Thoracic aorta (tissue), 2 donors: ENCODE results near the gene FXYD4. TPM values are rescaled to one million over a fixed set of nuclear protein-coding genes. Genes with fewer than 3 reads are reported as not detected.

Experiments
- ATAC-seq: fragments of 150-250 bp; one replicate; pipeline ENCODE4 v1.8.0; 2017; ENCODE audit warnings: low read depth; ENCODE audit not compliant: insufficient number of reproducible peaks, low FRiP score
- DNase-seq: peaks from one replicate; pipeline ENCODE4 v3.0.0-alpha.2; 2020; ENCODE audit warnings: low spot score
- H3K27ac ChIP-seq, 2 donors: fragments of 200-600 bp; sonication (generic); 1 replicate in 1 of 2; 2 replicates in 1 of 2; pipeline ENCODE4 v1.5.1; 2016; ENCODE audit warnings: mild to moderate bottlenecking in 2 of 2, moderate library complexity in 2 of 2
- H3K27me3 ChIP-seq: fragments of 200-600 bp; sonication (generic); replicated peaks from 2 replicates; pipeline ENCODE4 v1.6.0; 2016; ENCODE audit warnings: mild to moderate bottlenecking; ENCODE audit not compliant: insufficient read depth
- H3K36me3 ChIP-seq: fragments of 200-600 bp; sonication (generic); one replicate; pipeline ENCODE4 v1.5.1; 2016
- H3K4me1 ChIP-seq, 2 donors: fragments of 200-600 bp; sonication (generic); 1 replicate in 1 of 2; 2 replicates in 1 of 2; pipeline versions ENCODE4 v1.5.1 to v1.6.0; 2016; ENCODE audit warnings: low read depth in 2 of 2, mild to moderate bottlenecking in 1 of 2; ENCODE audit not compliant: control insufficient read depth in 1 of 2
- H3K4me3 ChIP-seq: fragments of 200-600 bp; sonication (generic); 2 replicates; pipeline ENCODE4 v1.5.1; 2016; ENCODE audit warnings: mild to moderate bottlenecking
- H3K9me3 ChIP-seq: fragments of 200-600 bp; sonication (generic); 2 replicates; pipeline ENCODE4 v1.5.1; 2016
- total RNA-seq, 2 donors: library from RNA; depleted of rRNA; stranded (reverse); fragments of >200 nt; gene quantifications; one replicate each; pipeline versions ENCODE4 v1.1.0 to v1.2.3, GENCODE V29; 2016
- TF ChIP-seq, protein P1 (sequence below): fragments of 200-600 bp; sonication (generic); IDR thresholded peaks from one replicate; pipeline ENCODE4 v1.5.1; 2019; ENCODE audit warnings: antibody characterized with exemption

The FXYD4 gene
- total RNA-seq, 2 donors from 2014 or later = not detected

DNA sequence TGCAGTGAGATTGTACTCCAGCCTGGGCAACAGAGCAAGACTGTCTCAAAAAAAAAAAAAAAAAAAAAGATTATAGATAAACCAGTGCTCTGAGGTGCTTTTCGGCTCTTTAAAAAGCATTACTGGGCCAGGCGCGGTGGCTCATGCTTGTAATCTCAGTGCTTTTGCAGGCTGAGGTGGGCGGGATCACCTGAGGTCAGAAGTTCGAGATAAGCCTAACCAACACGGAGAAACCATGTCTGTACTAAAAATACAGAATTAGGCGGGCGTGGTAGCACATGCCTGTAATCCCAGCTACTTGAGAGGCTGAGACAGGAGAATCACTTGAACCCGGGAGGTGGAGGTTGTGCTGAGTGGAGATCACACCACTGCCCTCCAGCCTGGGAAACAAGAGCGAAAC is 44.1 kb downstream of the FXYD4 start:
- no peaks in the 10 kb centered on the region for H3K9me3 ChIP-seq
- TF ChIP-seq, protein P1, sequence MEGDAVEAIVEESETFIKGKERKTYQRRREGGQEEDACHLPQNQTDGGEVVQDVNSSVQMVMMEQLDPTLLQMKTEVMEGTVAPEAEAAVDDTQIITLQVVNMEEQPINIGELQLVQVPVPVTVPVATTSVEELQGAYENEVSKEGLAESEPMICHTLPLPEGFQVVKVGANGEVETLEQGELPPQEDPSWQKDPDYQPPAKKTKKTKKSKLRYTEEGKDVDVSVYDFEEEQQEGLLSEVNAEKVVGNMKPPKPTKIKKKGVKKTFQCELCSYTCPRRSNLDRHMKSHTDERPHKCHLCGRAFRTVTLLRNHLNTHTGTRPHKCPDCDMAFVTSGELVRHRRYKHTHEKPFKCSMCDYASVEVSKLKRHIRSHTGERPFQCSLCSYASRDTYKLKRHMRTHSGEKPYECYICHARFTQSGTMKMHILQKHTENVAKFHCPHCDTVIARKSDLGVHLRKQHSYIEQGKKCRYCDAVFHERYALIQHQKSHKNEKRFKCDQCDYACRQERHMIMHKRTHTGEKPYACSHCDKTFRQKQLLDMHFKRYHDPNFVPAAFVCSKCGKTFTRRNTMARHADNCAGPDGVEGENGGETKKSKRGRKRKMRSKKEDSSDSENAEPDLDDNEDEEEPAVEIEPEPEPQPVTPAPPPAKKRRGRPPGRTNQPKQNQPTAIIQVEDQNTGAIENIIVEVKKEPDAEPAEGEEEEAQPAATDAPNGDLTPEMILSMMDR = no peak
- ATAC-seq = no peak
- H3K27ac ChIP-seq = no peak overlapping the region
- H3K27me3 ChIP-seq = no peaks in the 10 kb centered on the region
- no peaks in the 10 kb centered on the region for H3K36me3 ChIP-seq
- no peak overlapping the region for H3K4me3 ChIP-seq
- H3K4me1 ChIP-seq = peaks cover 4 to 6% of the 10 kb centered on the region in 2 donors
- no peak for DNase-seq

DNA sequence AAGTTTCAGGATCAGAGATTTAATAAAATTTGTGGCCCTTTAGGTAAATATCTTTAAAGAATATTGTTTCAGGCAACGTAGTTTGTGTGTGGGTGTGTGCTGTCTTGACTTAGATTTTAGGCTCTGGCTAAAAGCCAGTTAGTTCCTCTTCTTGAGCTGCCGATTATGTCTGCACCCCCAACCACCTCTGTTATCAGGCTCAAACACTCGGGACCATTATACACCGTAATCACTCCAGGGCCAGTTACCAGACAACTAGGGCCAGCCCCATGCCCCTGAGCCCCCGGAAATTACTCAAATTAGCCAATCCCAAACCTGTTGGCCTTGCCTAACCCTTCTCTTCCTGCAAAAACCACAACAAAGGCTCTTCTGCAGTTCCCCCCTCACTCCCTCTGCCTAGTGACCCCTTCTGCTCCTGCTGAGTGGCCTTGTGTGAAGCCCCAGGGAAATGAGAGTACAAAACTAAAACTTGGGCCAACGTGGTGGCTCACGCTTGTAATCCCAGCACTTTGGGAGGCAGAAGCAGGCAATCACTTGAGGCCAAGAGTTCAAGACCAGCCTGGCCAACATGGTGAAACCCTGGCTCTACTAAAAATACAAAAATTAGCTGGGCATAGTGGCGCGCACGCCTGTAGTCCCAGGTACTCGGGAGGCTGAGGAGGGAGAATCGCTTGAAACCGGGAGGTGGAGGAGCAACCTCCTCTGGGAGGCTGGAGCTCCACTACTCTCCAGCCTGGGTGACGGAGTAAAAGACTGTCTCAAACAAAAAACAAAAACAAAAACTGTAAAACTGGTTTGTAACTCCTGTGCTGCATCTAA is 46.7 kb downstream of the FXYD4 start:
- DNase-seq (no peak), ATAC-seq (no peak)
- peaks cover 8 to 12% of the 10 kb centered on the region in 2 donors for H3K4me1 ChIP-seq
- H3K36me3 ChIP-seq = no peaks in the 10 kb centered on the region
- H3K27me3 ChIP-seq = no peaks in the 10 kb centered on the region
- TF ChIP-seq, protein P1 = no peak
- no peak overlapping the region for H3K27ac ChIP-seq
- H3K9me3 ChIP-seq = no peaks in the 10 kb centered on the region
- H3K4me3 ChIP-seq = peak overlapping the region; percentile 35

DNA sequence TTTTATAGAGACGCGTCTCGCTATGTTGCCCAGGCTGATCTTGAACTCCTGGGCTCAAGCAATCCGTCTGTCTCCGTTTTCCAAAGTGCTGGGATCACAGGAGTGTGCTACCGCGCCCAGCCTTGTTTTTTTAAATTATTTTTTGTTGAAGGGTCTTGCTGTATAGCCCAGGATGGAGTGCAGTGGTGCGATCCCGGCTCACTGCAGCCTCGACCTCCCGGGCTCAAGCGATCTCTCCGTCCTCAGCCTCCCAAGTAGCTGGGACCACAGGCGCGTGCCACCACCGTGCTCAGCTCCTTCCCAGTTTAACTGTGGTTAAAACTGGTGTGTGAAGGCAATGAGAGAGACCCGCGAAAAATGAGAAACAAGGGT is 48.5 kb downstream of the FXYD4 start:
- no peak for DNase-seq
- peak; percentile 16 for ATAC-seq

DNA sequence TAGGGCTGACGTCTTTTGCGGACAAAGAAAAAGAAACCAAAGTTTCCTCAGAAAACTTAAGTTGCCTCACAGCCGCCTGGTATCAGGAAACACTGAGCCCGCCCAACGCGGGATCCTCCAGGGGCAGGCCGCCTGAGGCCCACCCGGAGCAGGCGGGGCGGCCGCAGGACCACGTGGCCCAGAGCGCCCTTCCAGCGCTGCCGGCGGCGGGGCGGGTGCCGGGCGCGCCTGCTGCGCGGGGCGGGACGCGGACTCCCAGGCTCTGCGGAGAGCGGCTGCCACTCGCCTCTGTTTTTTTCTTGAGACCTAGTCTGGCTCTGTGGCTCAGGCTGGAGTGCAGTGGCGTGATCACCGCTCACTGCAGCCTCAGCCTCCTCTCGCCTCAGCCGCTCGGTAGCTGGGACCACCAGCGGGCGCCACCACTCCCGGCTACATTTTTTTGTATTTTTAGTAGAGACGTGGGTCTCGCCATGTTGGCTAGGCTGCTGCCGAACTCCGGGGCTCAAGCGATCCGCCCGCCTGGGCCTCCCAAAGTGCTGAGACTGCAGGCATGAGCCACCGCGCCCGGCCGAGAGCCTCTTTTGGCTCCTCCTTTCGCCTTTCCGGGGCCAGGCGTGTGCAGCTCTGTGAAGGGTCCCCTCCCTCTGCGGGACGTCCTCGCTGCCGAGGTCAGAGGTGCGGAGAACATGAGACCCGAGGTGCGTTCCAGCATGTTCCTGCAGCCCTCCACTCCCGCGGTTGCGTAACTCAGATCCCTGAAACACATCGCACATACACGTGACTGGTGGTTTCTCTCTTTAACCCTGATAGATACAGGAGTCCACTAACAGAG is 49.1 kb downstream of the FXYD4 start:
- TF ChIP-seq, protein P1 = no peak
- Histone ChIP-seq H3K4me3 (peak overlapping the region; percentile 76), H3K36me3 (no peaks in the 10 kb centered on the region), H3K27ac (peak overlapping the region; percentile 97 to 99), H3K9me3 (no peaks in the 10 kb centered on the region), H3K27me3 (no peaks in the 10 kb centered on the region), H3K4me1 (peaks cover 8 to 12% of the 10 kb centered on the region in 2 donors)
- DNase-seq (peak; percentile 56), ATAC-seq (peak; percentile 81)

More for the DNA sequence above, 48.5 kb downstream of the FXYD4 start:
- Histone ChIP-seq H3K9me3 (no peaks in the 10 kb centered on the region), H3K4me1 (peaks cover 8 to 12% of the 10 kb centered on the region in 2 donors), H3K36me3 (no peaks in the 10 kb centered on the region), H3K4me3 (peak overlapping the region; percentile 76), H3K27ac (peak overlapping the region; percentile 97 to 99), H3K27me3 (no peaks in the 10 kb centered on the region)
- TF ChIP-seq, protein P1 = no peak

DNA sequence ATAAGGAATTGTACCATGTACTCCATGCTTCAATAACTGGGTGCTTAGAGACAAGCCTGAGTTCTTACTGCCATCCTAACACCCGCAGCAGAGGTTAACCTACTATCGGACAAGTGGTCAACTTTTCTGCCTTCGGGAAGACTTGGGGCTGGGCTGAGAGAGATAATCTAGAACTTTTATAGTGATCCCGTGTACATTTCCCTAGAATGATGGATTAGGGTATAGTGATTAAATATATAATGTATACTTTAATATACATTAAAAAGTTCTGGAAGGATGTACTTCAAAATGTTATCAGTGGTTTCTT is 49.7 kb downstream of the FXYD4 start:
- H3K27ac ChIP-seq = peak overlapping the region; percentile 97 to 99
- DNase-seq (no peak), ATAC-seq (no peak)
- no peaks in the 10 kb centered on the region for H3K9me3 ChIP-seq
- TF ChIP-seq, protein P1 = no peak
- H3K4me1 ChIP-seq = peaks cover 8 to 12% of the 10 kb centered on the region in 2 donors
- H3K4me3 ChIP-seq = peak overlapping the region; percentile 76
- H3K27me3 ChIP-seq = no peaks in the 10 kb centered on the region
- H3K36me3 ChIP-seq = no peaks in the 10 kb centered on the region
